T-cell (primary cell): ENCODE data around the gene PIH1D1. TPM values are rescaled to one million over a fixed set of nuclear protein-coding genes. Genes with fewer than 3 reads are reported as not detected.

Source experiments
- ATAC-seq, 4 experiments: fragments of 200-7000 bp in 3 of 4; fragments of 150-1000 bp in 1 of 4; cut with Tn5 transposase; replicated peaks in 1 of 4; 1 replicate in 3 of 4; 2 replicates in 1 of 4; pipeline ENCODE4 v1.10.0; 2021; ENCODE audit warnings: moderate library complexity in 3 of 4, mild to moderate bottlenecking in 2 of 4, moderate number of reproducible peaks in 1 of 4
- CTCF ChIA-PET, 2 donors: fragments of 300-600 bp; sonication (Branson Sonifier 250); formaldehyde crosslinking; loops; one replicate each; lab custom pipeline; 2022; ENCODE audit warnings: antibody characterized with exemption in 2 of 2; lab: Charles Lee
- POLR2A ChIA-PET, 2 donors: fragments of 300-600 bp; sonication (Branson Sonifier 250); formaldehyde crosslinking; loops; one replicate each; lab custom pipeline; 2022; ENCODE audit warnings: antibody characterized with exemption in 2 of 2; lab: Charles Lee
- DNase-seq, 35 experiments: peaks; one replicate each; pipeline versions ENCODE4 v3.0.0 to v3.0.0-alpha.2; 2013 to 2023
- H3K27ac ChIP-seq: one replicate; pipeline ENCODE4 v1.5.1; 2013; ENCODE audit warnings: low read length
- H3K27me3 ChIP-seq, 2 experiments: replicated peaks in 1 of 2; 1 replicate in 1 of 2; 2 replicates in 1 of 2; pipeline versions ENCODE4 v1.6.1 to v1.7.0; 2013; ENCODE audit warnings: low read length in 1 of 2, mixed read lengths in 1 of 2; ENCODE audit not compliant: control insufficient read depth in 2 of 2, insufficient read depth in 2 of 2; ENCODE audit errors: extremely low read depth in 1 of 2
- H3K36me3 ChIP-seq, 2 donors: 1 replicate in 1 of 2; 2 replicates in 1 of 2; pipeline versions ENCODE4 v1.6.1 to v1.7.0; 2013; ENCODE audit warnings: low read length in 1 of 2; ENCODE audit not compliant: control insufficient read depth in 2 of 2, insufficient read depth in 1 of 2; ENCODE audit errors: extremely low read depth in 1 of 2
- H3K4me1 ChIP-seq, 2 experiments: 1 replicate in 1 of 2; 2 replicates in 1 of 2; pipeline versions ENCODE4 v1.6.1 to v1.7.0; 2013; ENCODE audit warnings: low read length in 2 of 2, mixed read lengths in 1 of 2; ENCODE audit not compliant: insufficient read depth in 2 of 2, control insufficient read depth in 1 of 2; ENCODE audit errors: extremely low read depth in 1 of 2
- H3K4me3 ChIP-seq, 2 donors: 1 replicate in 1 of 2; 2 replicates in 1 of 2; pipeline versions ENCODE4 v1.5.1 to v1.7.0; 2013; ENCODE audit warnings: mild to moderate bottlenecking in 2 of 2, low read length in 1 of 2, moderate library complexity in 1 of 2; ENCODE audit not compliant: control insufficient read depth in 1 of 2; ENCODE audit errors: extremely low read depth in 1 of 2
- H3K9me3 ChIP-seq: 2 replicates; pipeline ENCODE4 v1.7.0; 2013
- H3K27ac Mint-ChIP-seq, 2 donors: one replicate each; pipeline ENCODE4 v1.8.0; 2020 to 2021; ENCODE audit warnings: mild to moderate bottlenecking in 2 of 2, mixed read lengths in 2 of 2
- H3K27me3 Mint-ChIP-seq, 2 donors: one replicate each; pipeline ENCODE4 v1.8.0; 2021 to 2022; ENCODE audit warnings: mixed read lengths in 2 of 2
- H3K36me3 Mint-ChIP-seq: one replicate; pipeline ENCODE4 v1.8.0; 2021; ENCODE audit warnings: mixed read lengths
- H3K4me1 Mint-ChIP-seq, 3 donors: one replicate each; pipeline ENCODE4 v1.8.0; 2020 to 2022; ENCODE audit warnings: mixed read lengths in 3 of 3, mild to moderate bottlenecking in 1 of 3
- H3K4me3 Mint-ChIP-seq, 3 donors: one replicate each; pipeline ENCODE4 v1.8.0; 2020 to 2022; ENCODE audit warnings: mild to moderate bottlenecking in 3 of 3, mixed read lengths in 3 of 3, moderate library complexity in 3 of 3
- H3K9me3 Mint-ChIP-seq, 3 donors: one replicate each; pipeline ENCODE4 v1.8.0; 2020 to 2022; ENCODE audit warnings: mixed read lengths in 3 of 3
- WGBS: methylation state at CpG from one replicate; pipeline ENCODE4 v1.1.5; 2013; ENCODE audit warnings: missing lambda C conversion rate; ENCODE audit not compliant: insufficient coverage; 5-methylcytosine and 5-hydroxymethylcytosine counted together
- total RNA-seq, 35 experiments: library from RNA in 6 of 35; stranded (reverse) in 6 of 35; fragments of 120-200 nt in 1 of 35; gene quantifications; one replicate each; pipeline versions ENCODE4 v1.2.1 to v1.2.4 and lab custom pipeline; 2013 to 2026

PIH1D1 gene
- total RNA-seq, 5 donors from 2014 or later (not counting 1 experiment from before 2014, with no cell fraction given), result 122 to 196 (median 163) TPM

GRCh38 chr19:49427855-49428546 is 23.6 kb downstream of the PIH1D1 start:
- peaks cover 12 to 61% of the 10 kb centered on the region in 2 experiments for H3K4me1 ChIP-seq
- H3K4me3 ChIP-seq, result peak overlapping the region in 1 of 2 donors; percentile 36
- Mint-ChIP-seq H3K36me3 (peaks cover 6% of the 10 kb centered on the region), H3K27ac (no peak overlapping the region), H3K27me3 (peaks cover 70 to 89% of the 10 kb centered on the region in 2 donors), H3K4me1 (peaks cover 54 to 67% (median 65%) of the 10 kb centered on the region in 3 donors), H3K9me3 (no peaks in the 10 kb centered on the region), H3K4me3 (peak overlapping the region; percentile 47 to 62 (median 49))
- peaks cover 13 to 99% of the 10 kb centered on the region in 2 experiments for H3K27me3 ChIP-seq
- 4% methylated on average over 45 of the region's 45 CpGs for WGBS
- DNase-seq (peak in 2 of 35 experiments; percentile 35 to 47), ATAC-seq (peak; percentile 28 to 48 (median 44))
- H3K9me3 ChIP-seq, result no peaks in the 10 kb centered on the region
- ChIA-PET POLR2A (interaction anchor here in 1 of 2 donors (0.6 kb wide), 1 partner anchor 34 kb away, joined by 3 read pairs; no protein-coding TSS in a partner anchor), CTCF (no interaction called here)
- no peaks in the 10 kb centered on the region for H3K36me3 ChIP-seq
- no peak overlapping the region for H3K27ac ChIP-seq

- Mint-ChIP-seq H3K27ac (peak overlapping the region in 1 of 2 donors; percentile 81), H3K36me3 (peaks cover 6% of the 10 kb centered on the region), H3K4me1 (peaks cover 55 to 69% (median 67%) of the 10 kb centered on the region in 3 donors), H3K4me3 (peak overlapping the region in 1 of 3 donors; percentile 62), H3K27me3 (peaks cover 74 to 88% of the 10 kb centered on the region in 2 donors), H3K9me3 (no peaks in the 10 kb centered on the region)
- Histone ChIP-seq H3K27me3 (peaks cover 17 to 99% of the 10 kb centered on the region in 2 experiments), H3K36me3 (no peaks in the 10 kb centered on the region), H3K4me1 (peaks cover 15 to 61% of the 10 kb centered on the region in 2 experiments), H3K9me3 (no peaks in the 10 kb centered on the region), H3K4me3 (no peak overlapping the region), H3K27ac (no peak overlapping the region)
- ChIA-PET POLR2A (no interaction called here), CTCF (interaction anchor here in 1 of 2 donors (0.6 to 0.7 kb wide), 2 partner anchors 79 to 123 kb away, joined by 3 read pairs; no protein-coding TSS in a partner anchor)
- no peak for DNase-seq
- 47% methylated on average over 12 of the region's 12 CpGs for WGBS
- ATAC-seq, result no peak
These were observed 24.3 kb downstream of the PIH1D1 start for GRCh38 chr19:49427339-49427738.

- Mint-ChIP-seq H3K36me3 (peaks cover 6% of the 10 kb centered on the region), H3K27me3 (peaks cover 80 to 89% of the 10 kb centered on the region in 2 donors), H3K4me3 (peak overlapping the region in 1 of 3 donors; percentile 62), H3K9me3 (no peaks in the 10 kb centered on the region), H3K4me1 (peaks cover 61 to 75% (median 75%) of the 10 kb centered on the region in 3 donors), H3K27ac (peak overlapping the region in 1 of 2 donors; percentile 81)
- CTCF ChIA-PET, result no interaction called here
- Histone ChIP-seq H3K27me3 (peaks cover 17 to 99% of the 10 kb centered on the region in 2 experiments), H3K4me3 (no peak overlapping the region), H3K36me3 (no peaks in the 10 kb centered on the region), H3K9me3 (no peaks in the 10 kb centered on the region), H3K4me1 (peaks cover 15 to 61% of the 10 kb centered on the region in 2 experiments), H3K27ac (no peak overlapping the region)
- WGBS, result 13% methylated on average over 30 of the region's 30 CpGs
- no peak for DNase-seq
- POLR2A ChIA-PET, result no interaction called here
- no peak for ATAC-seq
These were observed 25.6 kb downstream of the PIH1D1 start for GRCh38 chr19:49425922-49426592.

GRCh38 chr19:49425178-49425577 is 26.4 kb downstream of the PIH1D1 start, which contains the start of gene GFY:
TSS of gene GFY (plus strand) at chr19:49425388. CDS start at chr19:49426431, 1,043 bp downstream.
- Histone ChIP-seq H3K4me1 (peaks cover 15 to 64% of the 10 kb centered on the region in 2 experiments), H3K4me3 (no peak within 1 kb of the TSS), H3K9me3 (no peaks in the 10 kb centered on the region), H3K27me3 (peaks cover 15 to 99% of the 10 kb centered on the region in 2 experiments), H3K36me3 (no peaks in the 10 kb centered on the region), H3K27ac (no peak within 1 kb of the TSS)
- ChIA-PET CTCF (no interaction called here), POLR2A (interaction anchor here in 1 of 2 donors (0.5 kb wide), 1 partner anchor 31 kb away, joined by 3 read pairs; no protein-coding TSS in a partner anchor)
- Mint-ChIP-seq H3K27me3 (peaks cover 80 to 89% of the 10 kb centered on the region in 2 donors), H3K36me3 (peaks cover 6% of the 10 kb centered on the region), H3K27ac (no peak within 1 kb of the TSS), H3K9me3 (no peaks in the 10 kb centered on the region), H3K4me3 (peak within 1 kb of the TSS in 1 of 3 donors; percentile 82), H3K4me1 (peaks cover 62 to 80% (median 77%) of the 10 kb centered on the region in 3 donors)
- 73% methylated on average over 7 of the region's 7 CpGs for WGBS
- no peak for ATAC-seq
- no peak for DNase-seq

- CTCF ChIA-PET, result no interaction called here
- peak overlapping the region in 1 of 2 donors; percentile 58 for H3K27ac Mint-ChIP-seq
These were observed 27.7 kb downstream of the PIH1D1 start for GRCh38 chr19:49423985-49424303.

More at GRCh38 chr19:49423985-49424303, 27.7 kb downstream of the PIH1D1 start:
- Histone ChIP-seq H3K27me3 (peaks cover 12 to 96% of the 10 kb centered on the region in 2 experiments), H3K4me3 (peak overlapping the region in 1 of 2 donors; percentile 19), H3K36me3 (no peaks in the 10 kb centered on the region), H3K9me3 (no peaks in the 10 kb centered on the region), H3K27ac (no peak overlapping the region), H3K4me1 (peaks cover 15 to 64% of the 10 kb centered on the region in 2 experiments)
- DNase-seq (peak in 1 of 35 experiments; percentile 63), ATAC-seq (peak; percentile 16 to 54 (median 47))
- Mint-ChIP-seq H3K4me1 (peaks cover 62 to 80% (median 75%) of the 10 kb centered on the region in 3 donors), H3K4me3 (peak overlapping the region; percentile 53 to 82 (median 63)), H3K27me3 (peaks cover 85 to 91% of the 10 kb centered on the region in 2 donors), H3K9me3 (no peaks in the 10 kb centered on the region), H3K36me3 (peaks cover 6% of the 10 kb centered on the region)
- POLR2A ChIA-PET, result interaction anchor here (0.6 to 0.7 kb wide), 2 partner anchors 13 to 18 kb away, joined by 4 read pairs; no protein-coding TSS in a partner anchor
- 0% methylated on average over 1 of the region's 3 CpGs for WGBS
